Central memory CD8-positive, alpha-beta T cell (primary cell): ENCODE data around the gene CLHC1.

Experiments
- ATAC-seq: fragments of 150-1000 bp; cut with Tn5 transposase; replicated peaks from 2 replicates; pipeline ENCODE4 v1.10.0; 2022; ENCODE audit warnings: mild to moderate bottlenecking, moderate FRiP score, moderate number of reproducible peaks; ENCODE audit not compliant: poor library complexity, severe bottlenecking; ENCODE audit errors: extremely low read depth
- DNase-seq, 2 donors: peaks; one replicate each; pipeline ENCODE4 v3.0.0; 2021; ENCODE audit warnings: low spot score in 2 of 2
- H3K27ac Mint-ChIP-seq: one replicate; pipeline ENCODE4 v1.8.0; 2022; ENCODE audit warnings: low read depth, mild to moderate bottlenecking, moderate library complexity, mixed read lengths
- H3K27me3 Mint-ChIP-seq: one replicate; pipeline ENCODE4 v1.8.0; 2022; ENCODE audit warnings: mixed read lengths
- H3K36me3 Mint-ChIP-seq: one replicate; pipeline ENCODE4 v1.8.0; 2022; ENCODE audit warnings: mild to moderate bottlenecking, moderate library complexity, mixed read lengths; ENCODE audit not compliant: insufficient read depth
- H3K4me1 Mint-ChIP-seq: one replicate; pipeline ENCODE4 v1.8.0; 2022; ENCODE audit warnings: mixed read lengths
- H3K4me3 Mint-ChIP-seq: one replicate; pipeline ENCODE4 v1.8.0; 2022; ENCODE audit warnings: mild to moderate bottlenecking, moderate library complexity, mixed read lengths
- H3K9me3 Mint-ChIP-seq: one replicate; pipeline ENCODE4 v1.8.0; 2022; ENCODE audit warnings: mixed read lengths

CLHC1 gene

DNA sequence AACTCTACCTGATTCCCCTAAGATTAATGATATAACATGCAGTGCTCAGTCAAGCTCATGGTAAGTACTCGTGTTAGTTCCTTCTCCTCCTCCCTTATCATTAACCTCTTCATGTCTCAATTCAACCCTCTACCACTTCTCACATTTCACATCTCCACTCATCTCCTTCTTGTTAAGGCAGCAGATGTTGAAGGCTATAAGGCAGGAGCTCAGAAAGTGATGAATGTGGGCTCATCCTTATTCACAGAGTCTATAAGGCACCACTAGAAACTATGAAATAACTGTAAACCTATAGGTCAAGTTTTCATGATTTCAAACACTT is 56.0 kb downstream of the CLHC1 start:
- peaks cover 6% of the 10 kb centered on the region for H3K4me1 Mint-ChIP-seq
- no peak overlapping the region for H3K4me3 Mint-ChIP-seq
- no peaks in the 10 kb centered on the region for H3K36me3 Mint-ChIP-seq
- DNase-seq (no peak), ATAC-seq (no peak)
- no peaks in the 10 kb centered on the region for H3K9me3 Mint-ChIP-seq
- no peak overlapping the region for H3K27ac Mint-ChIP-seq
- H3K27me3 Mint-ChIP-seq: no peaks in the 10 kb centered on the region

DNA sequence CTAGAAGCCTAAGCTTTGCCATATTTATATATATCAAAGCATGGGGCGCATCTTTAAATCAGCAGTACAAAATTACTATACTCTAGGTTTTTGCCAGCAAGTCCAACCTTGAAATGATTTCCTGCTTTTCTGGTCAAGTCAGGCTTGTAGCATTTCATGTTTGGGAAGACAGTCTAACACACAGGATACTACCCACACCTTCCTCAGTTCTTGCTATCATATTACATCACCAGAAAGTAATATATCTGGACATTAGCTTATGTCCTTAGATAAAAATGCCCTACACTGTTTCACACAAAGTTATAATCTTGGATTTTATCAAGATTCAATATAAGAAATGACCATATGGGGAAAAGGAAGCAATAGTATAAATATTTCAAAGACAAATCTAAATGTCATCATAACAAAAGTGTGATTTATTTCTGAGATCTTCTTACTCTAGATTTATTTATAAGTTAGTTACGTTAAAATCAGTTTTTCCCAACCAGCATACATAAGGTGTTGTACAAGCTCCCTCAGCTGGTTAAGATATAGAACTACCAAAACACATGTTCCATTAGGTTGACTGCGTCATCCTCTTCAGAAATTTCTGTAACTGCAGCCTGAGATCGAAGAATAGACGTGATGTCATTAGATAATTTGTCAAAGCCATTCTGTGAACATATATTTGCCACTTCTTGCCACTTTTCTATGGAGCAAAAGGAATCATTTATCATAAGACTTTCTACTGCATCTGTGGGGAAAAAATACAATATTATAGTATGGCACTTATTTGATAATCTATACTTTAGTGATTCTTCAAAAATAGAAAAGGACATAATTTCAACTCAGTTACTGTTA is 56.6 kb downstream of the CLHC1 start:
- Mint-ChIP-seq H3K27ac (no peak overlapping the region), H3K9me3 (no peaks in the 10 kb centered on the region), H3K4me1 (peaks cover 6% of the 10 kb centered on the region), H3K4me3 (no peak overlapping the region), H3K36me3 (no peaks in the 10 kb centered on the region), H3K27me3 (no peaks in the 10 kb centered on the region)
- peak; percentile 70 for ATAC-seq
- DNase-seq: no peak

DNA sequence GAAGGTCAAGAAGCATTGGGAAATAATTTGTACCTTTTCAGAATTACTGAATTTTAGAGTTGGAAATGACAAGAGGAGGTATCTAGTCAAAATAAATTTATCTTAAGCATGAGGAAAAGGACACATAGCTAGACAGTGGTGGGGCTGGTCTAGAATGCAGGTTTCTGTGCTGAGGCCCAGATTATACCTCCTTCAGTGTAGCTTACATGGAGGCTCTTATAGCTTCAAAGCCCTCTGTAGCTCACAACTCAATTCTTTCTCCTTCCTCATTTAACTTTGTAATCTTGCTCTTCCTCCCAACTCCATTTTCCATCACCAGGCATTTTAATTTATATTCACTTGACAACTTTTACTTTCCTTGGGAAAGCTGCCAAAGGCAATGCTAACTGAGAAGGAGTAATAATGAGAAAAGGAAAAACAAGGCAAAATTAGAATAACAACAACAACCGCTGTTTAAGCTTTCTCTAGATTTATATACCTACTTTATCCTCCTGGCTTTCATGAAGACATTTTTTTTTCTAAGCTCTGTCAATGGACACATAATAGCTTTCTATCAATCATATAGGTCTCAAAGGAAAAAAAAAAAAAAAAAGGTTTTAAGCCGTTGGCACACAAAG is 58.5 kb downstream of the CLHC1 start:
- no peak for DNase-seq
- Mint-ChIP-seq H3K4me1 (peaks cover 6% of the 10 kb centered on the region), H3K27me3 (no peaks in the 10 kb centered on the region), H3K9me3 (no peaks in the 10 kb centered on the region), H3K4me3 (no peak overlapping the region), H3K36me3 (no peaks in the 10 kb centered on the region), H3K27ac (no peak overlapping the region)
- ATAC-seq: no peak

DNA sequence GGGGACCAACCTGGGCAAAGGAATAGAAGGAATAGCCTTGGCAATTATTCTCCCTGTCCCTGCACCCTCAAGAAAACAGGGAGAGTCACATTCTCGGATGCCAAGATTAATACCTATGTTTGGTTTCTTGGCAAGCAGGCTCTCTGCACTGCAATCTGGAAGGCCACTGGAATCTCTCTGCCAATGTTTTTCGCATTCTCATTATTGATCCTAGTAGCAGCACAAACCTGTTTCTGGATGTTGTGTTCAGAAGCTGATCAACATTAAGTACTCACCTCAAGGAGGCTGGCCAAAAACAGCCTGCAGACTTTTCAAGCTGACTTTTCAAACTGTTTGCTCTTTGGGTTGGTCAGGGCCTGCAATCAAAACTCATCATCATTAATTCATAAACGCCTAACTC is 62.2 kb downstream of the CLHC1 start:
- H3K4me1 Mint-ChIP-seq: no peaks in the 10 kb centered on the region
- H3K27me3 Mint-ChIP-seq: no peaks in the 10 kb centered on the region
- H3K36me3 Mint-ChIP-seq: no peaks in the 10 kb centered on the region
- ATAC-seq: no peak
- H3K4me3 Mint-ChIP-seq: no peak overlapping the region
- no peaks in the 10 kb centered on the region for H3K9me3 Mint-ChIP-seq
- no peak overlapping the region for H3K27ac Mint-ChIP-seq
- no peak for DNase-seq

DNA sequence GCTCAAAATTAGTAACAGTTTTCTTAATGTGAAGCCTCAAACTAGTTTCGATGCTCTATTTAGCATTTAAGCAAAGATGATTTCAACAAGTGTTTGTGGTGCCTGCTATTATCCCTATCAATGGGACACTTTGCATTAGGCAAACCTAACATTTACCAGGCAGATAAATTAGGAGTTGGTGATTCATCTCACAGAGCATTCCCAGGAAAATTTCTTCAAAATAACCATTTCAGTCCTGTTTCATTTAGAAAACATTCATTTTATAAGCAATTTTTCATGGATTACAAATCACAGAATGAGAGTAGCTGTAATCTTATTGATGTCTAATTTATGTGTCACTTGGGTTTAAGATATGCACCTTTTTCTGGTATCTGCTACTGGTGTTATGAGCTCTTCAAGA is 62.7 kb downstream of the CLHC1 start:
- Mint-ChIP-seq H3K9me3 (no peaks in the 10 kb centered on the region), H3K4me1 (no peaks in the 10 kb centered on the region)
- DNase-seq: no peak

DNA sequence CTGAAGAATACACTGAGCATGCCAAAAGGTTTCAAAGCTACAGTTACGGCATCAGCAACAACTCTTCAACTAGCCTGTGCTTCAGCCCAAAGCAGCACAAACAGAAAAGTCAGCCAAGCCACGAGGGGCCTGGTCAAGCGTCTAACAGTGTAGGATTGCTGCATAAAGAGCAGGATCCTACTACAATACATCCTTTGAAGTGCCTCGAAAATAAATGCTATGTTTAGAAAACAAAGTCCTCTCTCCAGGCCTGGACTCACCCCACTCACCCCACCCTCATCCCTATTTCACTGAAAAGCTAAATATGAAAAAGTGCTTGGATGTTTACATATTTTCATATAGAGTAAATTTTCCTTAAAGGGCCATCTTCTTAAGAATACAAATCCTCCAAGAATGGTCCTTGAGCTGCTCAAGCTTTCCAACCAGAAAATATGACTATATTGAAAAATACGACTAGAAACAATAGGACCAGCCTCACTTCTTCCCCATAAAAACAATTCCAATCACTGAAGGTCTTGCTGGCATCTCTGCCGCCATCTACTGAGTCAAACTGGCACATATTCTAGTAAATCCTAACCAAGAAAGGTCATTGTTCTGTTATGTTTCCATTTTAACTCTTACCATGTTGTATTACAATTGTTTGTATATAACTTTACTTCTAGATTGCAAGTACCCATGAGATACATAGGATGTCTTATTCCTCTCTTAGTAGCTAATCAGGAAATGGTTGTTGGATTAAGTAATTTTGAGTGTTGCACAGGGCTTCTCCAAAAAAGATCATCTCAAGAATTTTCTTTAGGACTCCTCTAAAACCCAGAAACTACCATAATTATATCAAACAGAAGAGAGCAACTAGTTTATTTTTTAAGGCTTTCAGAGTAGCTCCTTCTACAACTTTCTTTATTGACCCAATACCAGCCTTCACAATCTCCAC is 63.6 kb downstream of the CLHC1 start:
- DNase-seq (peak in 1 of 2 donors; percentile 16), ATAC-seq (no peak)
- Mint-ChIP-seq H3K9me3 (no peaks in the 10 kb centered on the region), H3K27me3 (no peaks in the 10 kb centered on the region), H3K36me3 (no peaks in the 10 kb centered on the region), H3K27ac (no peak overlapping the region), H3K4me3 (no peak overlapping the region), H3K4me1 (no peaks in the 10 kb centered on the region)

More for the DNA sequence above, 62.7 kb downstream of the CLHC1 start:
- Mint-ChIP-seq H3K27me3 (no peaks in the 10 kb centered on the region), H3K4me3 (no peak overlapping the region), H3K27ac (no peak overlapping the region), H3K36me3 (no peaks in the 10 kb centered on the region)
- no peak for ATAC-seq

DNA sequence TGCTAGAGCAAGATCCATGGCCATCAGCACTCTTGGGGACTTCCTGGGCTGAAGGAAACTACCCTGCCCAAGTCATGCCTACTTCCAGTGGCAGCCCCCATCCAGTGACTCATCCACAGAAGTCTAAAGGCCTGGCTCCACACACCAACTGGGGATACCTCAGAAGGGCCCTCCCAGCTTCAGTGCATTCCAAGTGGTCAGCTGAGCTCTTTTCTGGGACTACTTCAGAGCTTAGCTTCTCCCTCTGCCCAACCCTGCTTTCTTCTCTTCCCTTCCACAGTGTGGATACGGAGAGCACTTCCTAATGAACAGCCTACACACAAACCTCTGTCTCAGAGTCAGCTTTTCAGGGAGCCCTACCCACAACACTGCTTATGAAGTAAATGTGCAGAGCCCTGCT is 66.5 kb downstream of the CLHC1 start:
- ATAC-seq (no peak), DNase-seq (no peak)
- Mint-ChIP-seq H3K4me3 (no peak overlapping the region), H3K27ac (no peak overlapping the region), H3K4me1 (no peaks in the 10 kb centered on the region), H3K9me3 (no peaks in the 10 kb centered on the region), H3K36me3 (no peaks in the 10 kb centered on the region), H3K27me3 (no peaks in the 10 kb centered on the region)

DNA sequence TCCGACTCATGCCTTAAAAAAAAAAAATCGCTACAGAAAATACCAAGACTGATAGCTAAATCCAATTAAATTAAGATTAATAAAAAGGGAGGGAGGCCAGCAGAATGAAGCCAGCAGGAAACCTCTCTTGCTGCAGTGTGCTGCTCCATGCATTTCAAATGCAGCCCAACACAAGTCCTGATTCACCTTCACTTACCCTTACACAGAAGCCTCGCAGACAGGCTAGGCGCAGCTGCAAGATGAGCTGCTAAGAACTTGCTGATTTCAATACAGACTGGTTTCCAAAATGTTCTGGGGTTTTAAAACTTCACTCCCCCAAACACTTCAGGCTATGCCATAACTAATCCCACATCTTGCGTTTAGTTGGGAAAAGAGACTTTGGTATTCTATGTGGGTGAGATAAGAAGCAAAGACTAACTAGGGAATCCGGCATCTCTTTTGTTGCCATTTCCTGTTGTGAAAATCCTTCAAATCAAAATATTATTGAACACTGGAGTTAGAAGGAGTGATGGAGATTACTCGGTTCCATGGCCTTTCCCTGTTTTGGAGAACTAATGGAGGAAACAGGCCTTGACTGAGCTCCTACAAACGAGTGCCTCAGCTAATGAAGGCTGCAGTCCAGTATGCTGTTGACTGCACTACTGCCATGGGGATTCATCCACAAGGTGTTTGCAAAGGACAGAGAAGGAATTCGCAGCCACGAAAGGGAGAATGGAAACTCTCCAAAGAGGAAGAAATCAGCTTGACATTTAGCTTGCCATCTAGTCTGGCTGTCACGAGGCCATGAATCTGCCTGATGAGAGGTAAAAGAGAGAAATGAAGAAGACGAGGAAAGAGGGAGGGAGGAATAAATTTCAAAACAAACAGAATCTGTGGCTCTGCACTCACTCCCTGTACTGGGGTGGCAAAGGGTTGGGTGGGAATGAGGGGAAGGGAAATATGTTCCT is 67.3 kb downstream of the CLHC1 start:
- H3K4me1 Mint-ChIP-seq: no peaks in the 10 kb centered on the region
- no peak for ATAC-seq
- no peaks in the 10 kb centered on the region for H3K27me3 Mint-ChIP-seq
- no peaks in the 10 kb centered on the region for H3K36me3 Mint-ChIP-seq
- no peak for DNase-seq
- no peak overlapping the region for H3K27ac Mint-ChIP-seq
- H3K4me3 Mint-ChIP-seq: no peak overlapping the region
- H3K9me3 Mint-ChIP-seq: no peaks in the 10 kb centered on the region

DNA sequence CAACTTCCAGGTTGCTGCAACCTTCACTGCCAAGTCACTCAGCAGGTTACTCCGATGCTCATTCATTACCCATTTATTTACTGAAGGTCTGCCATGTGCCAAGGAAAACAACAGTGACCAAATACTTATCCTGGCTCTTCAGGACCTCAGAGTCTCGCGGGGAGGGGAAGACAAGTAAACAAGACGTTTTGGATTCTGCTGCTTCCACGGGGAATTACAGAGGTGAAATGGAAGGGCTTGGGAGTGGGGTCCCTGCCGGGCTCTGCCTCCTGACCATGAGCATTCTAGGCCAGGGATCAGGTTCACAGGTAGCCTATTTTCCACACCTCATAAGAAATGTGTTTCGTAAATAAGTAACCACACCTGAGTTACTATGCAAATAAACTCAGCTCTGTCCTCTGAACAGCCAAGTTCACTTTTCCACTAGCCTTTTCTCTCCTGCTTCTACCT is 68.1 kb downstream of the CLHC1 start:
- Mint-ChIP-seq H3K9me3 (no peaks in the 10 kb centered on the region), H3K27ac (no peak overlapping the region), H3K4me1 (no peaks in the 10 kb centered on the region), H3K36me3 (no peaks in the 10 kb centered on the region), H3K4me3 (no peak overlapping the region), H3K27me3 (no peaks in the 10 kb centered on the region)
- DNase-seq: no peak
- ATAC-seq: no peak

DNA sequence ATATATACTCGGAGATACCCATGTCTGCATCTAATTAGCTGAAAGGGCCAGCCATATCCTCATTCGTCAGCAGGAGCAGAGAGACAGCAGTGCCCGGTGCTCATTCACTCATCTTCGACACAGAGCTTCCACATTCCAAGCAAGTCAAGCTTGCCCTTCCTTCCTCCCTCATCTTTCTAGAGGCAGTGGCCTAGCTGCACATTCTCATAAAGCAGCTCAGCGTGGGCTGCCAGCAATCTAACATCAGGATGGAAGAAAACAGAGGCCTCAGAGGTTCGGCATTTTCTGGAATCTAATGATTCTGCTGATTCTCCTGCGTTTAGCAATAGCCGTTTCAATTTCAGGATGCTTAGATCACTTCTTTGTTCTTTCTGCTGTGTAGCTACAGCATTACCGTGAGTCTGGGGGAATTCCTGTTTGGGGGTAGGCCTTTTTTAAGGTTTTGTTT is 68.8 kb downstream of the CLHC1 start:
- H3K27ac Mint-ChIP-seq: no peak overlapping the region
- no peaks in the 10 kb centered on the region for H3K27me3 Mint-ChIP-seq
- no peaks in the 10 kb centered on the region for H3K9me3 Mint-ChIP-seq
- no peaks in the 10 kb centered on the region for H3K36me3 Mint-ChIP-seq
- DNase-seq (no peak), ATAC-seq (no peak)
- H3K4me1 Mint-ChIP-seq: no peaks in the 10 kb centered on the region
- no peak overlapping the region for H3K4me3 Mint-ChIP-seq

DNA sequence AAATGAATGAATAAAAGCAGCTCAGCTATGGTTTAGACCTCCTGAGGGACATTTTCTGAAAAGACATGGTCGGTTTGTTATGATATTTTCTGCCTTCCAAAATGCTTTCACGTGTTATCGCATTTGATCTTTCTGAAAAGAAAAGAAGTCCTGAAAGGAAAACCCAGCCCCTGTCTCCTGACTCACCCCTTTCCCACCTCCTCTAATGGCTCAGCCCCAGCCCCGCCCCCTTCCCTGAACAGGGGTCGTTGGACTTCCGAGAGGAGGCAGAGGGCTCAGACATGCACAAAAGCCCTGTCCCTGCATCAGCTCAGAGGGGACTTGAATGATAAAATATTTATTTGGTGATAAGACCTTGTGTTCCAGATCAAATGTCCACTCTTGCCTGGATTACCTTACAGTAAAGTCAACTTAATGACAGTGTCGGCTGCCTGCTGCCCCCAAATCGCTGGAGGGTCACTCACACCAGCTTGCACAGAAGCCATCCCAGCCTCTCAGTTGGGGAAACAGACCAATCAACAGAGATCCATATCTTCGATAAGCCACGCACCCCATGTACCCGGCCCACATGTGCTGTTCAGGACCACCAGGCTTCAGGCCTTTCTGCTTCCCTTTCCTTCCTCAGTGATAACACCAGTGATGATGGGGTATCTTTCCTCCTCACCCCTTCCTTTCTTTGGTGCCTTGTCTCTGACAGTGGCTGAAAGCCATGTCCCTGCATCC is 69.6 kb downstream of the CLHC1 start:
- H3K27ac Mint-ChIP-seq: no peak overlapping the region
- ATAC-seq: no peak
- peaks cover 4% of the 10 kb centered on the region for H3K4me1 Mint-ChIP-seq
- peaks cover 2% of the 10 kb centered on the region for H3K36me3 Mint-ChIP-seq
- no peaks in the 10 kb centered on the region for H3K9me3 Mint-ChIP-seq
- H3K27me3 Mint-ChIP-seq: no peaks in the 10 kb centered on the region
- no peak for DNase-seq
- no peak overlapping the region for H3K4me3 Mint-ChIP-seq
